Endothelial cell of umbilical vein (primary cell): ENCODE results near the gene CACNA2D1. TPM values are rescaled to one million over a fixed set of nuclear protein-coding genes. Genes with fewer than 3 reads are reported as not detected.
A peak's percentile ranks its signal among the peaks of the same experiment; 100 is the strongest.

Experiments used
- BruUV-seq: library from RNA; stranded (reverse); fragments of 400-500 nt; replicated peaks from 2 replicates; lab custom pipeline; 2021; lab: Mats Ljungman, UMichigan
- CTCF ChIA-PET: fragments of 300-600, 350-600 bp; sonication (Branson Sonifier 250); formaldehyde crosslinking; loops from one replicate; lab custom pipeline; 2021; ENCODE audit warnings: antibody characterized with exemption, inconsistent platforms; lab: Charles Lee
- POLR2A ChIA-PET: fragments of 300-600, 350-600 bp; sonication (Branson Sonifier 250); formaldehyde crosslinking; loops from one replicate; lab custom pipeline; 2021; ENCODE audit warnings: antibody characterized with exemption, inconsistent platforms; lab: Charles Lee
- DNase-seq: peaks from one replicate; pipeline ENCODE4 v3.0.0-alpha.2; 2011; ENCODE audit warnings: low read depth, low spot score
- FAIRE-seq: peaks from 2 replicates; lab custom pipeline; 2011; peaks lifted over from hg19 to GRCh38; lab: Jason Lieb, UNC
- H2AFZ ChIP-seq: 2 replicates; pipeline ENCODE4 v1.6.0; 2012; ENCODE audit warnings: low read depth, low read length, control low read depth, inconsistent platforms
- H3K27ac ChIP-seq: 2 replicates; pipeline ENCODE4 v1.5.1; 2011; ENCODE audit warnings: low read depth, mild to moderate bottlenecking, control low read depth, low read length, moderate library complexity; ENCODE audit not compliant: insufficient read depth
- H3K27me3 ChIP-seq, 2 experiments: 2 replicates each; pipeline versions ENCODE4 v1.6.0 to v1.6.1; 2011; ENCODE audit warnings: low read length in 2 of 2, mixed read lengths in 1 of 2; ENCODE audit not compliant: control insufficient read depth in 2 of 2, insufficient read depth in 2 of 2
- H3K36me3 ChIP-seq, 2 experiments: 2 replicates in 1 of 2; 3 replicates in 1 of 2; pipeline ENCODE4 v1.5.1; 2011; ENCODE audit warnings: low read length in 2 of 2, mild to moderate bottlenecking in 1 of 2, moderate library complexity in 1 of 2; ENCODE audit not compliant: control insufficient read depth in 2 of 2, insufficient read depth in 2 of 2; ENCODE audit errors: extremely low read depth in 1 of 2
- H3K4me1 ChIP-seq: 3 replicates; pipeline ENCODE4 v1.5.1; 2011; ENCODE audit warnings: mild to moderate bottlenecking, low read length; ENCODE audit not compliant: control insufficient read depth, insufficient read depth; ENCODE audit errors: extremely low read depth
- H3K4me2 ChIP-seq: 2 replicates; pipeline ENCODE4 v1.6.1; 2011; ENCODE audit warnings: low read length, control low read depth, mixed read lengths; ENCODE audit not compliant: insufficient read depth
- H3K4me3 ChIP-seq, 3 experiments: fragments of 200-600 bp in 1 of 3; sonication (generic), shearing (Covaris generic) in 1 of 3; replicated peaks in 1 of 3; 2 replicates each; pipeline ENCODE4 v1.5.1; 2011 to 2016; ENCODE audit warnings: control low read depth in 3 of 3, low read length in 3 of 3, mild to moderate bottlenecking in 2 of 3, inconsistent platforms in 1 of 3, low read depth in 1 of 3, moderate library complexity in 1 of 3; ENCODE audit not compliant: insufficient read depth in 1 of 3
- H3K79me2 ChIP-seq: 2 replicates; pipeline ENCODE4 v1.6.0; 2012; ENCODE audit warnings: low read length, inconsistent platforms; ENCODE audit not compliant: control insufficient read depth, insufficient read depth
- H3K9ac ChIP-seq: replicated peaks from 2 replicates; pipeline ENCODE3; 2011; ENCODE audit warnings: low read length, control low read depth; ENCODE audit not compliant: insufficient read depth; ENCODE audit errors: extremely low read depth
- H3K9me1 ChIP-seq: replicated peaks from 3 replicates; pipeline ENCODE4 v1.6.0; 2011; ENCODE audit warnings: mild to moderate bottlenecking, low read length; ENCODE audit not compliant: control insufficient read depth, insufficient read depth; ENCODE audit errors: extremely low read depth
- H3K9me3 ChIP-seq: replicated peaks from 2 replicates; pipeline ENCODE4 v1.5.1; 2012; ENCODE audit warnings: low read length, inconsistent platforms; ENCODE audit not compliant: control insufficient read depth, insufficient read depth
- H4K20me1 ChIP-seq: replicated peaks from 2 replicates; pipeline ENCODE3; 2011; ENCODE audit warnings: mild to moderate bottlenecking, low read length; ENCODE audit not compliant: control insufficient read depth, insufficient read depth; ENCODE audit errors: extremely low read depth
- CTCF ChIP-seq, 2 donors: IDR thresholded peaks; 1 replicate in 1 of 2; 2 replicates in 1 of 2; pipeline ENCODE4 v1.5.1; 2011; ENCODE audit warnings: low read length in 2 of 2, mild to moderate bottlenecking in 2 of 2, moderate library complexity in 2 of 2, control low read depth in 1 of 2, inconsistent platforms in 1 of 2, low read depth in 1 of 2; ENCODE audit not compliant: insufficient read depth in 1 of 2; ENCODE audit errors: extremely low read depth in 1 of 2
- EZH2 ChIP-seq: IDR thresholded peaks from 2 replicates; pipeline ENCODE4 v1.6.1; 2012; ENCODE audit warnings: borderline replicate concordance, low read depth, mild to moderate bottlenecking, moderate library complexity, low read length, inconsistent platforms; ENCODE audit not compliant: severe bottlenecking
- FOS ChIP-seq: IDR thresholded peaks from 2 replicates; pipeline ENCODE4 v1.6.1; 2011; ENCODE audit warnings: mild to moderate bottlenecking, low read length, moderate library complexity, borderline replicate concordance; ENCODE audit not compliant: insufficient read depth
- GATA2 ChIP-seq: IDR thresholded peaks from 2 replicates; pipeline ENCODE4 v1.7.0; 2011; ENCODE audit warnings: low read depth, mild to moderate bottlenecking, moderate library complexity, mixed read lengths, low read length; ENCODE audit not compliant: insufficient read length, insufficient read depth
- JUN ChIP-seq: IDR thresholded peaks from 2 replicates; pipeline ENCODE4 v1.6.1; 2011; ENCODE audit warnings: borderline replicate concordance, low read depth; ENCODE audit not compliant: insufficient read length, insufficient read depth
- MAX ChIP-seq: IDR thresholded peaks from 2 replicates; pipeline ENCODE4 v1.6.1; 2011; ENCODE audit not compliant: insufficient read depth, insufficient read length
- MYC ChIP-seq: IDR thresholded peaks from one replicate; pipeline ENCODE4 v1.6.1; 2011; ENCODE audit warnings: mild to moderate bottlenecking, low read depth, low read length
- POLR2A ChIP-seq: IDR thresholded peaks from 2 replicates; pipeline ENCODE4 v1.6.1; 2012; ENCODE audit warnings: low read depth, mild to moderate bottlenecking, control low read depth, low read length
- POLR2AphosphoS5 ChIP-seq: IDR thresholded peaks from 2 replicates; pipeline ENCODE4 v1.6.1; 2012; ENCODE audit warnings: low read depth, mild to moderate bottlenecking, control low read depth, low read length, moderate library complexity; ENCODE audit not compliant: insufficient read depth
- dilution Hi-C: fragments of 300-500 bp; cut with MboI; formaldehyde crosslinking; loops from one replicate; pipeline ENCODE4 v1.15.0; 2019; ENCODE audit warnings: low sequenced_read_pairs; ENCODE audit not compliant: extremely low pct_ligation_motif_present
- intact Hi-C: fragments of 100-400 bp; cut with micrococcal nuclease; formaldehyde crosslinking; loops from one replicate; pipeline ENCODE4 v1.10.0; 2022
- polyA plus RNA-seq, 4 experiments: library from polyadenylated mRNA; depleted of rRNA in 3 of 4; stranded (reverse) in 3 of 4; unstranded in 1 of 4; fragments of >200 nt; gene quantifications; 2 replicates each; pipeline versions ENCODE4 v1.2.1 to v1.2.3, GENCODE V29; 2011 to 2012; ENCODE audit warnings: missing spikeins in 1 of 4
- total RNA-seq: library from RNA; stranded (reverse); gene quantifications from 2 replicates; pipeline ENCODE4 v1.2.3, GENCODE V29; 2021

Gene CACNA2D1
- total and polyA plus RNA-seq, 2 donors (not counting 3 experiments of a cell fraction or from before 2014, with no cell fraction given): 4.1 to 38.6 TPM

- dilution Hi-C loops (no loop called here), intact Hi-C loops (no loop called here)
- BruUV-seq: no TSS peak
- no peaks in the 10 kb centered on the region for H3K9me1 ChIP-seq
- CTCF ChIA-PET: interaction anchor here (1.6 to 2.5 kb wide), 3 partner anchors 9 to 10 kb away, joined by 6 to 11 read pairs (median 8); no protein-coding TSS in a partner anchor
- H3K27me3 ChIP-seq: no peaks in the 10 kb centered on the region
- H3K4me3 ChIP-seq: no peak overlapping the region
- TF ChIP-seq POLR2AphosphoS5 (no peak), GATA2 (no peak), POLR2A (no peak), CTCF (IDR thresholded peaks at IDR 0.05; ENCODE audit: extremely low read depth in 1 of 2, insufficient read depth in 1 of 2, low read depth in 1 of 2, low read length in 2 of 2) (no peak), FOS (no peak), JUN (no peak), MAX (no peak), MYC (no peak), EZH2 (no peak)
- FAIRE-seq (peak; percentile 44), DNase-seq (no peak)
- H3K9me3 ChIP-seq: no peaks in the 10 kb centered on the region
- POLR2A ChIA-PET: no interaction called here
- H3K36me3 ChIP-seq: no peaks in the 10 kb centered on the region
- no peaks in the 10 kb centered on the region for H3K79me2 ChIP-seq
- no peaks in the 10 kb centered on the region for H3K4me1 ChIP-seq
- H4K20me1 ChIP-seq: no peaks in the 10 kb centered on the region
- no peak overlapping the region for H3K9ac ChIP-seq
- H2AFZ ChIP-seq: no peak overlapping the region
- H3K27ac ChIP-seq: no peak overlapping the region
- no peak overlapping the region for H3K4me2 ChIP-seq
Measured at GRCh38 chr7:82175319-82175718, 268.3 kb downstream of the CACNA2D1 start.
